D721Med (cell line): Measurements from ENCODE around the gene C5orf15.

Experiments used
- DNase-seq: peaks from one replicate; pipeline ENCODE4 v3.0.0; 2011; ENCODE audit warnings: low spot score; ENCODE audit not compliant: insufficient read length
- FAIRE-seq: peaks from 2 replicates; lab custom pipeline; 2011; peaks lifted over from hg19 to GRCh38; lab: Jason Lieb, UNC
- TF ChIP-seq, protein P1 (sequence below): IDR thresholded peaks from 2 replicates; pipeline ENCODE4 v1.5.1; 2012; ENCODE audit warnings: mild to moderate bottlenecking, control low read depth; ENCODE audit not compliant: insufficient read depth; ENCODE audit errors: missing control alignments

C5orf15 gene

DNA sequence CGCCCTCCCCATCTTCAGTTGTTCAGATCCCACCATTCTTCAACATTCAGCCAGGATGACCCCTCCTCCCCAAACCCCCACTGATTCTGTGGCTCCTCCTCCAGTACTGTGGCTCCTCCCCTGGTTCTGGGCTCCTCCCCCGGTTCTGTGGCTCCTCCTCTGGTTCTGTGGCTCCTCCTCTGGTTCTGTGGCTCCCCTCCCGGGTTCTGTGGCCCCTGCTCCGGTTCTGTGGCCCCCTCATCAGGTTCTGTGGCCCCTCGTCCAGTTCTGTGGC is 32.8 kb downstream of the C5orf15 start:
- TF ChIP-seq, protein P1, sequence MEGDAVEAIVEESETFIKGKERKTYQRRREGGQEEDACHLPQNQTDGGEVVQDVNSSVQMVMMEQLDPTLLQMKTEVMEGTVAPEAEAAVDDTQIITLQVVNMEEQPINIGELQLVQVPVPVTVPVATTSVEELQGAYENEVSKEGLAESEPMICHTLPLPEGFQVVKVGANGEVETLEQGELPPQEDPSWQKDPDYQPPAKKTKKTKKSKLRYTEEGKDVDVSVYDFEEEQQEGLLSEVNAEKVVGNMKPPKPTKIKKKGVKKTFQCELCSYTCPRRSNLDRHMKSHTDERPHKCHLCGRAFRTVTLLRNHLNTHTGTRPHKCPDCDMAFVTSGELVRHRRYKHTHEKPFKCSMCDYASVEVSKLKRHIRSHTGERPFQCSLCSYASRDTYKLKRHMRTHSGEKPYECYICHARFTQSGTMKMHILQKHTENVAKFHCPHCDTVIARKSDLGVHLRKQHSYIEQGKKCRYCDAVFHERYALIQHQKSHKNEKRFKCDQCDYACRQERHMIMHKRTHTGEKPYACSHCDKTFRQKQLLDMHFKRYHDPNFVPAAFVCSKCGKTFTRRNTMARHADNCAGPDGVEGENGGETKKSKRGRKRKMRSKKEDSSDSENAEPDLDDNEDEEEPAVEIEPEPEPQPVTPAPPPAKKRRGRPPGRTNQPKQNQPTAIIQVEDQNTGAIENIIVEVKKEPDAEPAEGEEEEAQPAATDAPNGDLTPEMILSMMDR, result no peak
- no peak for FAIRE-seq
- no peak for DNase-seq

DNA sequence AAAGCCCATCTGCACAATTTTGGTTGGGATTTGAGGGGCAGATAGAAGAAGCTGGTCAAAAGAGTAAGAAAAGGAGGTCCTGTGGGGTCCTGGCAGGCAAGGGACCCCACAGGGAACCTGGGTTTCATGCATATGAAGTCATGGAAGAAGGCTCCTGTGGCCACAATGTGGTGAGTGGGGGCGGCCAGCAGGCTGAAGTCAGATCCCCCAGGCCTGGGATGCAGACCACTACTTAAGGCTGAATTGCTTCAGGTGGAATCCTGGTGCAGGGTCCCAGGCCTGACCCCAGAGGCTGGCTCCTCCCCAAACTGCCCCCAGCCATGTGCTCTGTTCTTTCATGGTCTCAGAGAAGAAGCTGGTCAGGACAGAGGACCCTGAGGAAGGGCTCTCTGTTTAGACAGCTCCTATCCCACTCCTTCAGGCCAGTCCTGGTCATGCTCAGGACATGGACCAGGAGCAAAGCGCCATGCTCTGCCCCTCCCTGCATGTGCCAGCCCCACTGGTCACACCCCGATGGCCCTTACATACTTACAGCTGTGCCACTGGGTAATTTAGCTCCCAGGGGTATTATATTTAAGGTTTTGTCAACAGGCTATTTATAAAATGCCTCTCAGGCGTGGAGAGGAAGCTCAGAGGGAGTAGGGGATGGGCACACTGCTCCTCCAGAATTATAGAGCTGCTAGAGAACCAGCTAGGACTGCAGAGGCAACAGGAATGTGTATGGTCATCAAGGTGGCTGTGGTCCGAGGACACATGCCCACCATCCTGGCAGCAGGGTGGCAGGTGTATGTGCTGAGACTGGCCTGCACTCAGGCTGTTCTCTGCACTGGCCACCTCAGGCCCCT is 33.4 kb downstream of the C5orf15 start:
- DNase-seq (no peak), FAIRE-seq (no peak)
- TF ChIP-seq, protein P1, result no peak

DNA sequence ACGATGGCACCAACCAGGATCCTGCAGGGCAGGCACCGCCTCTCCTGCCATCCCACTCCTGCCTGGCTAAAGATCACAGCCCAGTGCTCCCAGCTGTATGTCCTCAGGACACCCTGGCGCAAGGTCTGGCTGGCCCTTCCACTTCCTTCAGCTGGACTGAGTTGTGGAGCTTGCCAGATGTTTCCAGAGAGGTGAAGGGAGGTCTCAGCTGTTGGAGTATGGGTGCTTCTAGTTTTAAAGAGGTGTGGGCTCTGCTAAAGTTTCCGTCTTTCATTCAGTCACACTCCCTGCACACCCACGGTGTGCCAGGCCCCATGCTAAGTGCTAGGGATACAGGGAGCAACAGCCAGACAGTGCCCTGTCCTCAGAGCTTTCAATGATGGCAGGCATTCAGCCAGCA is 34.1 kb downstream of the C5orf15 start:
- FAIRE-seq (no peak), DNase-seq (no peak)
- TF ChIP-seq, protein P1, result no peak

DNA sequence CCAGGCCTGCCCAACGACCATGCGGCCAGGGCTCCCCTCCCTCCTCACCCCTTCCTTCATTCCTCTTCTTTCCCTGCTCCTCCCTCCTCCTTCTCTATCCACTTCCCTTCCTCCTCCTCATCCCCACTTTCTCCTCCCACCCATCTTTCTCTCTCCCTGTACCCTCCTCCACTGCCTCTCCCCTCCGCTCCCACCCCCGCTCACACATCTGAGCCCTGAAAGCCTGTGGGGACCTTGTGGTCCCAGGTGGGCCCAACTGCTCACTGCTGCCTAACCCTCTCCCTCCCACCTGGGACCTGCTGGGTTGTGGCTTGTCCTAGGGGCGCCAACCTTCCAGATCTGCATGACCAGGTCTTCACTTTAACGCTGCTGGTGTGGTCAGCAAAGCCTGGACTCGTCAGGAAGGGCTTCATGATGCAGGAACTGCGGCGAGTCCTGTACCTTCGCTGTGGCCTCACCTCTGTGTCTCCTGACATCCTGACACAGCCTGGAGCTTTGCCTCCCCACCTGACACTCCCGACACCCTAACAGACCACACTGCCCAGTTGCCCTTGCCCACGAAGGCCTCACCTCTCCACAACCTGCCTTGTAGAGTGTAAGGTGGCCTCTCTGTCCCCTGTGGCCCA is 34.6 kb downstream of the C5orf15 start:
- DNase-seq, result no peak
- FAIRE-seq, result no peak
- TF ChIP-seq, protein P1, result no peak

DNA sequence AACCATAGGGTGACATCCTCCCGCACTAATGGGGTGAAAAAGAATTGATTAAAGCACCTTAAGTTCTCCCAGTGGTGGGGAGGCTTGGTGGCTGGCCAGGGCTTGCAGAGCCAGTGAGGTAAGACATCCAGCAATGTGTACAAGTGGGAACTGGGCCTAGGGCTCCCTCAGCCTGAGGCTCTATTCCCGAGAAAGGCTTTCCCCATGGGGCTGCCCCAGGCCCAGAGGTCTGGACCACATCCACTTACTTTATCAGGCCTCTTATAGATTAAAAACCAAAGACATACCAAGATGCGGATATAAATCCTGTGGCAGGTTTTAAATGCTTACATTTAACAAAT is 35.3 kb downstream of the C5orf15 start:
- DNase-seq, result no peak
- TF ChIP-seq, protein P1, result no peak
- no peak for FAIRE-seq

DNA sequence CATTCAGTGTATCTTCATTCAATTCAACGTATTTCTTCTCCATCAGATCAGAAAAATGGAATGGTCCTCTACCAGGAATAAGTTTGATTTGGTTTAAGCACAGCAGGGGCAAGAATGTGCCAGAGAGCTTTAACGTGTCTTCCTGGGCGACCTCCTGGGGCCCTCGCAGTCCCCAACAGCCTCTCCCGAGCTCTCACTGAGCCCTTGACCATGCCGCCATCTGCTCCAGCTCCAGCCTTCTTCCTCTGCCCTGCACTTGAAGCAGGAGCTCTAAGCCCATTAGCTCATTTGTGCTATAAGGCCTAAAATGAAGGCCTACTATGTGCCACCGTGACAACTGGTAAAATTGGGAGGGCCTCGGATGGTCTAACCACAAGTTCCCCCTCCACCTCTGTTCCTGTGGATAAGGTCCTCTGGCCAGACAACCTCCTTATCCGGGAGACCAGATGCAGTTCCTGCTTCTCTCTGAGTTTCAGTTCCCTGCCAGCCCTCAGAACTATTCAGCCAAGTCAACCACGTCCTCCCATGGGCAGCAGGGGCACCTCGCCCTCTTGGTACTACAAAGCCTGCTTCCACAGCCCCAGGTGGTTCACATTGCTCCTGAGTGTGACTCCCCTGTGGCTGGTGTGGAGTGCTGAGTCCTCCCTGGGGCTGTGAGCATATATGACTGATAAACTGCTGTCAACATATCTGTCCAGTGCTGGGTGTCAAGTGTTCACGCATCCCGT is 35.8 kb downstream of the C5orf15 start:
- FAIRE-seq, result no peak
- no peak for DNase-seq
- TF ChIP-seq, protein P1, result no peak
